Astrocyte (in vitro differentiated cells and primary cell): ENCODE results near the gene GRID2. TPM values are rescaled to one million over a fixed set of nuclear protein-coding genes. Genes with fewer than 3 reads are reported as not detected.

Experiments used
- DNase-seq: peaks from one replicate; pipeline ENCODE4 v3.0.0-alpha.2; 2010; ENCODE audit warnings: low read depth
- FAIRE-seq: peaks from 2 replicates; lab custom pipeline; 2011; peaks lifted over from hg19 to GRCh38; lab: Jason Lieb, UNC
- H2AFZ ChIP-seq: 2 replicates; pipeline ENCODE4 v1.6.0; 2012; ENCODE audit warnings: low read depth, low read length, inconsistent platforms
- H3K27ac ChIP-seq: 2 replicates; pipeline ENCODE4 v1.5.1; 2011; ENCODE audit warnings: low read depth, low read length, inconsistent platforms
- H3K27me3 ChIP-seq: 2 replicates; pipeline ENCODE4 v1.6.0; 2011; ENCODE audit warnings: low read length, inconsistent platforms; ENCODE audit not compliant: insufficient read depth
- H3K36me3 ChIP-seq: 2 replicates; pipeline ENCODE4 v1.5.1; 2011; ENCODE audit warnings: low read length, inconsistent platforms; ENCODE audit not compliant: insufficient read depth
- H3K4me1 ChIP-seq: 2 replicates; pipeline ENCODE4 v1.5.1; 2011; ENCODE audit warnings: low read length, inconsistent platforms; ENCODE audit not compliant: insufficient read depth
- H3K4me2 ChIP-seq: 2 replicates; pipeline ENCODE4 v1.6.0; 2012; ENCODE audit warnings: low read length, inconsistent platforms
- H3K4me3 ChIP-seq: 2 replicates; pipeline ENCODE4 v1.5.1; 2011; ENCODE audit warnings: low read depth, mild to moderate bottlenecking, low read length, inconsistent platforms; ENCODE audit not compliant: insufficient read depth
- H3K79me2 ChIP-seq: 2 replicates; pipeline ENCODE4 v1.6.0; 2012; ENCODE audit warnings: mild to moderate bottlenecking, low read length, inconsistent platforms; ENCODE audit not compliant: insufficient read depth
- H3K9ac ChIP-seq: 2 replicates; pipeline ENCODE4 v1.6.0; 2012; ENCODE audit warnings: mild to moderate bottlenecking, low read length, inconsistent platforms
- H3K9me3 ChIP-seq: 2 replicates; pipeline ENCODE4 v1.5.1; 2012; ENCODE audit warnings: low read depth, mild to moderate bottlenecking, low read length, inconsistent platforms; ENCODE audit not compliant: insufficient read depth
- H4K20me1 ChIP-seq: 2 replicates; pipeline ENCODE4 v1.6.0; 2012; ENCODE audit warnings: low read length, inconsistent platforms; ENCODE audit not compliant: insufficient read depth
- H3K27ac Mint-ChIP-seq: one replicate; pipeline ENCODE4 v1.8.0; 2021; ENCODE audit warnings: mild to moderate bottlenecking, mixed read lengths; ENCODE audit not compliant: unreplicated experiment
- H3K27me3 Mint-ChIP-seq: one replicate; pipeline ENCODE4 v1.8.0; 2021; ENCODE audit warnings: low read depth, mixed read lengths; ENCODE audit not compliant: unreplicated experiment
- H3K36me3 Mint-ChIP-seq: one replicate; pipeline ENCODE4 v1.8.0; 2021; ENCODE audit warnings: low read depth, mixed read lengths; ENCODE audit not compliant: unreplicated experiment
- H3K4me1 Mint-ChIP-seq: one replicate; pipeline ENCODE4 v1.8.0; 2021; ENCODE audit warnings: low read depth, mixed read lengths; ENCODE audit not compliant: unreplicated experiment
- H3K4me3 Mint-ChIP-seq: one replicate; pipeline ENCODE4 v1.8.0; 2021; ENCODE audit warnings: mild to moderate bottlenecking, moderate library complexity, mixed read lengths; ENCODE audit not compliant: unreplicated experiment
- H3K9me3 Mint-ChIP-seq: one replicate; pipeline ENCODE4 v1.8.0; 2021; ENCODE audit warnings: mild to moderate bottlenecking, mixed read lengths; ENCODE audit not compliant: unreplicated experiment
- EZH2 ChIP-seq: IDR thresholded peaks from 2 replicates; pipeline ENCODE4 v1.6.1; 2012; ENCODE audit warnings: mild to moderate bottlenecking, low read length, inconsistent platforms; ENCODE audit not compliant: insufficient read depth
- total RNA-seq: library from RNA; stranded (reverse); gene quantifications from 2 replicates; pipeline ENCODE4 v1.2.1, GENCODE V29; 2021
- TF ChIP-seq, protein P1 (sequence below): IDR thresholded peaks from 2 replicates; pipeline ENCODE4 v1.5.1; 2011; ENCODE audit warnings: low read depth, mild to moderate bottlenecking, inconsistent platforms, low read length, moderate library complexity; ENCODE audit not compliant: insufficient read depth

The GRID2 gene
- total RNA-seq, 1 donor from 2014 or later = 0.14 TPM

DNA sequence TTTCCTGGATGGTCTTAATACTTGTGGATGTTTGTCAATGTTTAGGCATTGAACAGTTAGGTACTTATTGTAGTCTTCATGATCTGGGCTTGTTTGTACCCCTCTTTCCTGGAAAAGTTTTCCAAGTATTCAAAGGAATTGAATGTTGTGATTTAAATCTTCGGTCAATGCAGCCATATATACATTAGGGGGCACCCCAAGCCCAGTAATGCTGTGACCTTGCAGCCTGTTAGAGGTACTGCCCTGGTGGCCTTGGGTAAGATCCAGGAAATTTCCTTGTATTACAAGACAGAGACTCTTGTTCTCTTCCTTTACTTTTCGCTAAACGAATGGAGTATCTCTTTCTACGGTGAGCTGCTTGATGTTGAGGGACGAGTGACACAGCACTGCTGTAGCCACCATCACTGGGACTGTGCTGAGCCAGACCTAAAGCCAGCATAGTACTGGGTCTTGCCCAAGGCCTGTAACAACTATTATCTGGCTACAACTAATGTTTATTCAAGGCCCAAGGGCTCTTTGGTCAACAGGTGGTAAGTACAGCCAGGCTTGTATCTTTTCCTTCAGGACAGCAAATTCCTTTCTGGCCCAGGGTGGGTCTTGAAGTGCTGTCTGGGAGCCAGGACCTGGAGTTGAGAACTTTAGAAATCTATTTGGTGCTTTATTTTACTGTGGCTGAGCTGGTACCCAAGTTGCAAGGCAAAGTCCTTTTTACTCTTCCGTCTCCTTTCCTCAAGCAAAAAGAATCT is 1406.5 kb downstream of the GRID2 start:
- no peak for FAIRE-seq
- H3K27me3 Mint-ChIP-seq = peaks cover 2% of the 10 kb centered on the region
- H3K4me1 Mint-ChIP-seq = no peaks in the 10 kb centered on the region

DNA sequence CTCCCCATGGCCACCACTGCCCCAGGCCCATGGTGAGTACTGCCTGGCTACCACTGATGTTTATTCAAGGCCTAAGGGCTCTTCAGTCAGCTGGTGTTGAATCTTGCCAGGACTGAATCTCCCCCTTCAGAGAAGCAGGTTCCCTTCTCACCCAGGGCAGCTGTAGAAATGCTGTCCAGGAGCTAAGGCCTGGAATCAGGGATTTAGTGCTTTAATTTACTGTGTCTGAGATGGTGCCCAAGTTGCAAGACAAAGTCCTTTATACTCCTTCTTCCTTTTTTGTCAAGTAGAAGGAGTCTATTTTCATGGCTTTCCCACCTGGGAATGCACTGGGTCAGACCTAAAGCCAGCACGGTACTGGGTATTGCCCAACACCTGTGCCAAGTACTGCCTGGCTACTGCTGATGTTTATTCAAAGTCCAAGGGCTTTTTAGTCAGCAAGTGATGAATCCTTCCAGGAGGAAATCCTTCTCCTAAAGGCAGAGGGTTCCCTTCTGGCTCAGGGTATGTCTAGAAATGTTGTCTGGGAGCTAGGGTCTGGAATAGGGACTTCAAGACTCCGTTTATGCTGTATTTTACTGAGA is 1407.2 kb downstream of the GRID2 start:
- no peak overlapping the region for H3K4me2 ChIP-seq
- H3K4me3 ChIP-seq = no peak overlapping the region
- H2AFZ ChIP-seq = no peak overlapping the region
- no peaks in the 10 kb centered on the region for H3K9me3 ChIP-seq
- no peaks in the 10 kb centered on the region for H3K27me3 ChIP-seq
- FAIRE-seq (no peak), DNase-seq (no peak)
- Mint-ChIP-seq H3K27me3 (peaks cover 2% of the 10 kb centered on the region), H3K27ac (no peak overlapping the region), H3K4me1 (no peaks in the 10 kb centered on the region), H3K36me3 (peaks cover 2% of the 10 kb centered on the region), H3K9me3 (no peaks in the 10 kb centered on the region), H3K4me3 (no peak overlapping the region)
- H3K27ac ChIP-seq = no peak overlapping the region
- no peaks in the 10 kb centered on the region for H3K79me2 ChIP-seq
- no peaks in the 10 kb centered on the region for H3K36me3 ChIP-seq
- TF ChIP-seq EZH2 = no peak
- TF ChIP-seq, protein P1, sequence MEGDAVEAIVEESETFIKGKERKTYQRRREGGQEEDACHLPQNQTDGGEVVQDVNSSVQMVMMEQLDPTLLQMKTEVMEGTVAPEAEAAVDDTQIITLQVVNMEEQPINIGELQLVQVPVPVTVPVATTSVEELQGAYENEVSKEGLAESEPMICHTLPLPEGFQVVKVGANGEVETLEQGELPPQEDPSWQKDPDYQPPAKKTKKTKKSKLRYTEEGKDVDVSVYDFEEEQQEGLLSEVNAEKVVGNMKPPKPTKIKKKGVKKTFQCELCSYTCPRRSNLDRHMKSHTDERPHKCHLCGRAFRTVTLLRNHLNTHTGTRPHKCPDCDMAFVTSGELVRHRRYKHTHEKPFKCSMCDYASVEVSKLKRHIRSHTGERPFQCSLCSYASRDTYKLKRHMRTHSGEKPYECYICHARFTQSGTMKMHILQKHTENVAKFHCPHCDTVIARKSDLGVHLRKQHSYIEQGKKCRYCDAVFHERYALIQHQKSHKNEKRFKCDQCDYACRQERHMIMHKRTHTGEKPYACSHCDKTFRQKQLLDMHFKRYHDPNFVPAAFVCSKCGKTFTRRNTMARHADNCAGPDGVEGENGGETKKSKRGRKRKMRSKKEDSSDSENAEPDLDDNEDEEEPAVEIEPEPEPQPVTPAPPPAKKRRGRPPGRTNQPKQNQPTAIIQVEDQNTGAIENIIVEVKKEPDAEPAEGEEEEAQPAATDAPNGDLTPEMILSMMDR = no peak
- H3K9ac ChIP-seq = no peak overlapping the region
- no peaks in the 10 kb centered on the region for H4K20me1 ChIP-seq
- no peaks in the 10 kb centered on the region for H3K4me1 ChIP-seq

More for the DNA sequence above, 1406.5 kb downstream of the GRID2 start:
- Histone ChIP-seq H3K4me2 (no peak overlapping the region), H3K27me3 (no peaks in the 10 kb centered on the region), H4K20me1 (no peaks in the 10 kb centered on the region), H3K4me3 (no peak overlapping the region), H3K27ac (no peak overlapping the region), H3K36me3 (no peaks in the 10 kb centered on the region), H3K9me3 (no peaks in the 10 kb centered on the region), H3K9ac (no peak overlapping the region), H2AFZ (no peak overlapping the region), H3K4me1 (no peaks in the 10 kb centered on the region), H3K79me2 (no peaks in the 10 kb centered on the region)
- Mint-ChIP-seq H3K27ac (no peak overlapping the region), H3K9me3 (no peaks in the 10 kb centered on the region), H3K36me3 (peaks cover 2% of the 10 kb centered on the region), H3K4me3 (no peak overlapping the region)
- no peak for DNase-seq
- TF ChIP-seq, protein P1 = no peak
- no peak for TF ChIP-seq EZH2

DNA sequence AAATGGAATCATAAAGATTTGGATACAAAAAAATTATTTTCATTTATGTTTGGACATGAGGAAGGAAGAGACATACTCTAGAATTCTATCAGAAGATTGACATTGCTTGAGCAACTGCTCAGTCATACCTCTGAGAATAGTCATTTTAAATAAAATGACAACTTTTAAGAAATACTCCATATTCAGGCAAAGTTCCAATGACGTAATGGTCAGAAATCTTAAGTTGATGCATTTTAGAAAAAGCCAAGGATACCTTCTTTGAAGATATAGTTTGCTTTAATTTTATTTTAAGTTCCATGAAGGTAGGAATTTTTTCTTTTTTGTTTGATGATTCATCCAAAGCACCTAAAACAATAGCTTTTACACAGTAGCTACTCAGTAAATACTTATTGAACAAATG is 1414.5 kb downstream of the GRID2 start:
- no peak overlapping the region for H3K4me2 ChIP-seq
- H4K20me1 ChIP-seq = no peaks in the 10 kb centered on the region
- no peak overlapping the region for H3K4me3 Mint-ChIP-seq
- no peaks in the 10 kb centered on the region for H3K4me1 ChIP-seq
- no peaks in the 10 kb centered on the region for H3K27me3 ChIP-seq
- no peak overlapping the region for H3K27ac Mint-ChIP-seq
- TF ChIP-seq, protein P1 = no peak
- TF ChIP-seq EZH2 = no peak
- peaks cover 2% of the 10 kb centered on the region for H3K4me1 Mint-ChIP-seq
- H2AFZ ChIP-seq = no peak overlapping the region
- no peaks in the 10 kb centered on the region for H3K36me3 ChIP-seq
- no peaks in the 10 kb centered on the region for H3K9me3 Mint-ChIP-seq
- H3K36me3 Mint-ChIP-seq = peaks cover 2% of the 10 kb centered on the region
- FAIRE-seq (no peak), DNase-seq (no peak)
- no peaks in the 10 kb centered on the region for H3K9me3 ChIP-seq
- no peak overlapping the region for H3K9ac ChIP-seq
- H3K79me2 ChIP-seq = no peaks in the 10 kb centered on the region
- no peak overlapping the region for H3K27ac ChIP-seq
- no peak overlapping the region for H3K4me3 ChIP-seq
- H3K27me3 Mint-ChIP-seq = peaks cover 2% of the 10 kb centered on the region
